GM18507 (cell line): ENCODE data around the gene CLASP1.
"Not testable (repeated sequence)": the region's sequence is repeated elsewhere in the genome, so short reads cannot be mapped to it uniquely, and the experiment has no call there.

Source experiments
- DNase-seq: peaks from one replicate; pipeline ENCODE4 v3.0.0; 2011; ENCODE audit warnings: low read depth; ENCODE audit not compliant: insufficient read length; ENCODE audit errors: extremely low spot score
- FAIRE-seq: peaks from 2 replicates; lab custom pipeline; 2011; peaks lifted over from hg19 to GRCh38; lab: Jason Lieb, UNC

Gene CLASP1

DNA sequence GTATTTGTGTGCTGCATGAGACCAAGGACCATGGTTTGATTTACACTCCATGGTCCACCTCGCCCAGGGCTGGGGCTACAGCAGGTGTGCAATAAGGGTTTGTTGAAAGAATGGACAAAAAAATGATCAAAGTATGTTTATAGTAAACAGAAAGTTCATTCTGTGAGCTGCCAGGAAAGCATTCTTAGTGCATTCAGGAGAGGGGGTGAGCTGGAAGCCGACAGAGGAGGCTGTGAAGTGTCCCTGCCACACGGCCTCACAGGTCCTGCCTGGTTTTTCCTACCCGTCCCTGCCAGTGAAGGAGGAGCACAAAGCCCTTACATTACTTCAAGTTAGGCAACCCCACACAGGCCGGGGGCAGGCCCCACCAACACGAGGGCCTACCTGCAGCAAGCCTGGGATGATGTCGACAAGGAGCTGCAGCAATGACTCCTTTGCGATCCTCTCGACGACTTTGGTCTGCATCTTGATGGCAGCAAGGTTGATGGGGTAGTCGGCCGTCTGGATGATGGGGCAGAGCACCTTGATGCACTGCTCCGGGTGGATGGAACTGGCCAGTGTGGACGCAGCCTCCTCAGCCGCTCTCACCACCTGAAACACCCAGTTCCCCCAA, 301.0 kb downstream of the CLASP1 start:
- no peak for DNase-seq
- no peak for FAIRE-seq

DNA sequence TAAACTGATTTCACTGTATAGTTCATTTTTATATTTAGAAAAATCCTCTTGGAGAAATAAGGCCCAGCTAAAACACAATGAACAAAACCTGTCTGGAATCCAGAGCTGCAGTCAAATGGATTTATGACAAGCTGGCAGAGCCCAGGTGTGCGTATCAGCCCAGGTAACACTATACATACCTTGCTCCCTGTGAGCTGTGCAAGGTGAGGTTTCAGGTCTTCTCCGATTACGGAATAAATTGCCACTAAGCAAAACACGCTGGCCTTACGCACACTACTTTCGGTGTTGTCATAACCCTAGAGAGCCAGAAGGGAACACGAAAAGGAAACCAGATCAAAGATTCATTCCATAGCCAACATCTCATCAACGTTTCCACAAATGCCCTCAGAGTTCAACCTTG, 302.4 kb downstream of the CLASP1 start:
- no peak for FAIRE-seq

GRCh38 chr2:121346407-121346806, 302.9 kb downstream of the CLASP1 start:
- DNase-seq (no peak), FAIRE-seq (no peak)

More for the DNA sequence above, 302.4 kb downstream of the CLASP1 start:
- DNase-seq: no peak

GRCh38 chr2:121345887-121346286, 303.4 kb downstream of the CLASP1 start:
- FAIRE-seq (no peak), DNase-seq (no peak)

DNA sequence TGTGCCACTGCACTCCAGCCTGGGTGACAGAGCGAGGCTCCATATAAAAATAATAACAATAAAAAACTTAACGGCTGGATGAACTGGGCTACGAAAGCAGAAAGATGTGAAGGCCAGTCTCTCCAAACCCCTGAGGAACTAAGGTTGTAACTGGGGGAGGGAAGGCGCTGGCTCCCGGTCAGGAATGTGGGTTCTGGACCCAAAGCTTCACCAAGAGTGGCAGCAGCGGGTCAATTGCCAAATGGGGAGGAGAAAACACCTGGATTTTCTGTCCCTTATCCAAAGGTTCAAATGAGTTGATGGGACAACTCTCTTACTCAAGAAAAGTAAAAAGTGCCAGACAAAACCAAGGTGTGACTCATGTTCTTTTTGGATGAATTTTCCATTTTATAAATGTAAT, 304.2 kb downstream of the CLASP1 start:
- DNase-seq (no peak), FAIRE-seq (no peak)

- DNase-seq, FAIRE-seq: not testable (repeated sequence)
These were observed 305.3 kb downstream of the CLASP1 start for GRCh38 chr2:121343828-121344399.

DNA sequence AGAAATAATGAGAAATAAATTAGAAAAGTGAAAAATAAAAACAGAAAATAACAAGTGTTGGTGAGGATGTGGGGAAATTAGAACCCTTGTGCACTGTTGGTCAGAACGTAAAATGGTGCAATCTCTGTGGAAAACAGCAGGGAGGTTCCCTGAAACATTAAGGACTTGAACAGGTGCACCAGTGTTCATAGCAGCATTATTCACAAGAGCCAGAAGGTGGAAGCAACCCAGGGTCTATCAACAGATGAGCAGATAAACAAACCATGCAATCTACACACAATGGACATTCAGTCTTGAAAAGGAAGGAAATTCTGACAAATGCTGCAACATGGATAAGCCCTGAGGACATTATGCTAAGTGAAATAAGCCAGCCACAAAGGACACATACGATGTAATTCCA, 306.1 kb downstream of the CLASP1 start:
- DNase-seq (no peak), FAIRE-seq (no peak)

DNA sequence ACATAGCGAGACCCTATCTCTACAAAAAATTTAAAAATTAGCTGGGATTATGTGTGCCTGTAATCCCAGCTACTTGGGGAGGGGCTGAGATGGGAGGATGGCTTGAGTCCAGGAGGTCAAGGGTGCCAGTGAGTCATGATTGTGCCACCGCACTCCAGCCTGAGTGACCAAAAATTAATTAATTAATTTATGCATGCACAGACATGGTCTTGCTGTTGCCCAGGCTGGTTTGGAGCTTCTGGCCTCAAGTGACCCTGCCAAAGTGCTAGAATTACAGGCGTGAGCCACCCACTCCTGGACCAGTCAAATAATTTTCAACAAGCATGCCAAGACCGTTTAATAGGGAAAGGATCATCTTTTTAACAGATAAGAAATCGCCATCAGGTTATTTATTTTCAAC, 306.5 kb downstream of the CLASP1 start:
- FAIRE-seq (no peak), DNase-seq (no peak)

- no peak for FAIRE-seq
- no peak for DNase-seq
These were observed 308.3 kb downstream of the CLASP1 start for GRCh38 chr2:121340926-121341325.

- FAIRE-seq (no peak), DNase-seq (no peak)
These were observed 311.0 kb downstream of the CLASP1 start for GRCh38 chr2:121338281-121338680.

DNA sequence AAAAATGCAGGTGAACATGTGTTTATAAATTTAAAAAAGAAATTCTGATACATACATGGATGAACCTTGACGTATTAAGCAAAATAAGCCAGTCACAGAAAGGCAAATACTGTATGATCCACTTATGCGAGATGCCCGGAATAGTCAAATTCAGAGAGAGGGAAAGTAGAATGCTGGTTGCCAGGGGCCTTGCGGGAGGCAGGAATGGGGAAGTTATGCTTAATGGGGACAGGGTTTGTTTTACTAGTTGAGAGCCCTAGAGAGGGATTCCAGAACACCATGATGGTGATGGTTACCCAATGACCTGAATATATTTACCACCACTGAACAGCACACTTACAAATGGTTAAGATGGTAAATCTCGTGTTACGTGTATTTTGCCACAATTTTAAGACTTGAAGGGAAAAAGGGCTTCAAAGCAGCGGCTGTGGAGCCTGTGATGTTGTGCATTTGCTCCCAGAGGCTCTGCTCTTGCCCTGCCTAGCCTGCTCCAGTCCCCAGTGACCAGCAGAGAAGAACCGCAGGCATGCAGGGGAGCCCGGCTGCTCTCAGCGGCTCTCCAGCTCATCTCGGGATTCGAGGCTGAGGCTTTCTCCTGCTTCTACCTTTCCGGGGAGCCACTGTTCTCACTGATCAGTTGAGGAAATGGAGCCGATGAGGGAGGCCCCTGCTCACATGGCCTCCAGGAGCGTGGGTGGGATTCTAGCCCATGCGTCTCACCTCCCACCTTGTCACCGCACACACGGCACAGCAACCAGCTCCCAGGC, 312.6 kb downstream of the CLASP1 start:
- DNase-seq: no peak
- FAIRE-seq: no peak

DNA sequence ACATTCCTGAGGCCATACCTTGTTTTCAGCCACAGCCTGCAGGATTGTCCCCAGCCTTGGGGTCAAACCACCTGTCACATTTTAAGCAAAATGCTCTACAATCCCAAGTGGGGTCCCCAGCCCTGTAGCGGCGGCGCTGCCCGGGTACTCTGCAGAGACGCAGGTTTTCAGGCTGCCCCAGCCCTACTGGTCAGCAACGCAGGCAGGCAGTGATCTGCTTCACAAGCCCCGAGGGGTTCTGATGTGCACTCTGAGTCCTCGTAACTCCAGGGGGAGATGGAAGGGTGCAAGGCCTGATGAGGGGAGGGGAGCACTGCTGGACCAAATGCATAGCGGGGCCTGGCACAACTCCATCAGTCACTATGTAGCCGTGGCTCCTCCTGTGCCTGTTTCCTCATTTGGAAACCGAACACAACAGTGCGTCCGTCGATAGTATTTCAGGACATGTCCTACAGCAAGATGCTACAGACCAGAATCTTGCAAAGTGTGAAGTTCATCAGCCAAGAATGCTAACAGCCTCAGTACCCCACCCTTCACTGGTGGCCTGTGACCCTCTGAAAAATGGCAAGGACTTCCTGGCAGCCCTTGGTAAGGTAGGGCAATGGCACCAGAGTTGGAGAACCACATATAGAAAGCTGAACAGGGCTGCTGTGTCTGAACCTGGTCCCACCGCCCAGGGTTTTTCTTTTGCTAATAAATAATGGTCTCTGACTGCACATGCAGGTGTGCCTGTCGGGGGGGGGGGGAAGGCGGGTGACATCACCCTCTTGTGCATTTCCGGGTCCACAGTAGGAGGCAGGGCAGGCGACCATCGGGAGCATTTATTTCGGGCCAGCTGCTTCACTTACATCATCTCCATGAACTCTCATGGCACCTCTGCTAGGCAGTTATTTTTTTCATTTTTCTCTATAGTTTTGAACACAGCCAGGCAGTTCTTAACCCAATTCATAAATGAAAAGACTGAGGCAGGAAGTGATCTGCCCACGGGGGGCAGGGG, 313.7 kb downstream of the CLASP1 start:
- no peak for FAIRE-seq

GRCh38 chr2:121334581-121335293, 314.5 kb downstream of the CLASP1 start:
- no peak for FAIRE-seq
- DNase-seq: no peak

More for the DNA sequence above, 313.7 kb downstream of the CLASP1 start:
- no peak for DNase-seq

- no peak for DNase-seq
- FAIRE-seq: peak; percentile 67
These were observed 315.3 kb downstream of the CLASP1 start for GRCh38 chr2:121333834-121334558.

- no peak for FAIRE-seq
- DNase-seq: no peak
These were observed 316.0 kb downstream of the CLASP1 start for GRCh38 chr2:121333231-121333630.

- not testable (repeated sequence) for DNase-seq, FAIRE-seq
These were observed 317.9 kb downstream of the CLASP1 start for GRCh38 chr2:121331324-121331723.

DNA sequence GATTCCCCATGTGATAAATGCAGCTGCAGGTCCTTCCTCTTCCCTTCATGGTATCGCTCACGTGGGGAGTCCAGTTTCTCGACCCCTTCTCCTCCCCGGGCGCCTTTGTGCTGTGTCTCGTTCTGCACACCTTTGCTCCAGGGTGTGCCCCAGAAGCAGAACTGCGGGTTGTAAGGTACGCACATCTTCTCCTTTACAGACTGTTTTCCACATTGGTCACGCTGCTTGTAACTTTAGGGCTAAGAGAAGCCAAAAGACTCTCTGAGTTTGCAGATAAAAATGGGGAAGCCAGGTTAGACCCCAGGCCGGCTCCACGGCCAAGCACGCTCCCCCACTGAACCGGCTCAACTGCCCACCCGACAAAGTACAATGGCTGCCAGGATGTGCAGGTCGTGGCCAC, 318.3 kb downstream of the CLASP1 start:
- FAIRE-seq: no peak

DNA sequence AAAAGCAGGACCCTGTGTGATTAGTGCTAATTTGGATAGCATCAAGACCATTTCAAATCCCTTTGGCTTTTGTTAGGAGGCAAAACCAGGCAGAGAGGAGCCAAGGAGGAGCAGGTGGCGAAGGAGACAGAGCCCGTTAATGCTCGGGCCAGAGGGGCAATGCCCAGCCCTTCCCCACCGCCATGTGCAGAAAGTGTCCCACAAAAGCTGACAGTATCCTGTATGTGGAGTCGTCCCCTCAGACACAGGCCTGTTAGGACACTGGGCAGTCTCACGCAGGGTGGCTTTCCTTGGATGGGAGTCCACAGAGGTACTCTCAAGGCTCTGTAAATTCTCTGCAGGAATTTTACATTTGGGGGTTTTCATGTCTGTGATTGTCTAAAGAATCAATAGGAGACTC, 319.5 kb downstream of the CLASP1 start:
- FAIRE-seq: no peak
- DNase-seq: no peak

More for the DNA sequence above, 318.3 kb downstream of the CLASP1 start:
- no peak for DNase-seq
